RWPE2 (cell line): ENCODE results near the gene SAP25.

ENCODE experiments used
- ATAC-seq: fragments of 200-7000 bp; cut with Tn5 transposase; 3 replicates; pipeline ENCODE4 v1.9.1; 2021; ENCODE audit warnings: low read depth
- DNase-seq: peaks from one replicate; pipeline ENCODE4 v3.0.0-alpha.2; 2020; ENCODE audit warnings: low spot score
- H3K27ac ChIP-seq: fragments of 450-650 bp; 2 replicates; pipeline ENCODE4 v1.5.1; 2017; ENCODE audit warnings: mild to moderate bottlenecking; ENCODE audit not compliant: poor library complexity, severe bottlenecking
- H3K27me3 ChIP-seq: fragments of 250-450 bp; sonication (Bioruptor Pico); 2 replicates; pipeline ENCODE4 v1.5.1; 2021; ENCODE audit warnings: mild to moderate bottlenecking, moderate library complexity; ENCODE audit not compliant: insufficient read depth, poor library complexity, severe bottlenecking
- H3K36me3 ChIP-seq: fragments of 250-450 bp; sonication (Bioruptor Pico); 2 replicates; pipeline ENCODE4 v1.5.1; 2020; ENCODE audit warnings: low read depth, mild to moderate bottlenecking, moderate library complexity
- H3K4me1 ChIP-seq: fragments of 250-450 bp; sonication (Bioruptor Pico); 2 replicates; pipeline ENCODE4 v1.5.1; 2021; ENCODE audit warnings: mild to moderate bottlenecking, moderate library complexity; ENCODE audit not compliant: insufficient read depth, poor library complexity, severe bottlenecking
- H3K4me3 ChIP-seq: fragments of 250-450 bp; sonication (Bioruptor Pico); 2 replicates; pipeline ENCODE4 v1.5.1; 2021; ENCODE audit warnings: mild to moderate bottlenecking, moderate library complexity; ENCODE audit not compliant: severe bottlenecking
- H3K9me3 ChIP-seq: fragments of 250-450 bp; sonication (Bioruptor Pico); 2 replicates; pipeline ENCODE4 v1.5.1; 2021; ENCODE audit warnings: mild to moderate bottlenecking, moderate library complexity; ENCODE audit not compliant: severe bottlenecking
- CTCF ChIP-seq: fragments of 450-650 bp; IDR thresholded peaks from one replicate; pipeline ENCODE4 v1.5.1; 2017; ENCODE audit warnings: mild to moderate bottlenecking, moderate library complexity; ENCODE audit not compliant: poor library complexity, severe bottlenecking

SAP25 gene

GRCh38 chr7:100582041-100582579 is 8.4 kb upstream of the SAP25 start:
- Histone ChIP-seq H3K36me3 (peaks cover 54% of the 10 kb centered on the region), H3K9me3 (no peaks in the 10 kb centered on the region), H3K4me1 (peaks cover 18% of the 10 kb centered on the region), H3K27me3 (no peaks in the 10 kb centered on the region), H3K4me3 (no peak overlapping the region), H3K27ac (peak overlapping the region; percentile 88)
- ATAC-seq (no peak), DNase-seq (no peak)
- no peak for TF ChIP-seq CTCF

GRCh38 chr7:100580466-100581283 is 7.0 kb upstream of the SAP25 start:
- DNase-seq (no peak), ATAC-seq (no peak)
- no peak overlapping the region for H3K4me3 ChIP-seq
- H3K27me3 ChIP-seq, result no peaks in the 10 kb centered on the region
- H3K27ac ChIP-seq, result no peak overlapping the region
- peaks cover 66% of the 10 kb centered on the region for H3K36me3 ChIP-seq
- H3K4me1 ChIP-seq, result peaks cover 18% of the 10 kb centered on the region
- no peaks in the 10 kb centered on the region for H3K9me3 ChIP-seq
- TF ChIP-seq CTCF, result no peak

GRCh38 chr7:100578246-100579183 is 4.8 kb upstream of the SAP25 start:
- H3K27ac ChIP-seq, result no peak overlapping the region
- H3K9me3 ChIP-seq, result no peaks in the 10 kb centered on the region
- no peak overlapping the region for H3K4me3 ChIP-seq
- H3K36me3 ChIP-seq, result peaks cover 84% of the 10 kb centered on the region
- no peaks in the 10 kb centered on the region for H3K27me3 ChIP-seq
- H3K4me1 ChIP-seq, result peaks cover 12% of the 10 kb centered on the region
- no peak for TF ChIP-seq CTCF
- ATAC-seq (no peak), DNase-seq (no peak)

- Histone ChIP-seq H3K9me3 (no peaks in the 10 kb centered on the region), H3K36me3 (peaks cover 80% of the 10 kb centered on the region), H3K27ac (no peak overlapping the region), H3K27me3 (no peaks in the 10 kb centered on the region), H3K4me3 (no peak overlapping the region), H3K4me1 (peaks cover 2% of the 10 kb centered on the region)
- DNase-seq (no peak), ATAC-seq (no peak)
- TF ChIP-seq CTCF, result no peak
These were observed 3.8 kb upstream of the SAP25 start for GRCh38 chr7:100577507-100577906.
